H1 (cell line): ENCODE measurements around the gene SOHLH1. TPM values are rescaled to one million over a fixed set of nuclear protein-coding genes. Genes with fewer than 3 reads are reported as not detected.

Experiments used
- CTCF ChIA-PET: fragments of 300-600 bp; sonication (Branson Sonifier 250); formaldehyde crosslinking; loops from one replicate; lab custom pipeline; 2021; ENCODE audit not compliant: partially characterized antibody; lab: Charles Lee
- POLR2A ChIA-PET: fragments of 300-600 bp; sonication (Branson Sonifier 250); formaldehyde crosslinking; loops from one replicate; lab custom pipeline; 2021; ENCODE audit warnings: inconsistent platforms; ENCODE audit not compliant: partially characterized antibody; lab: Charles Lee
- DNase-seq, 2 experiments: peaks; one replicate each; pipeline versions ENCODE4 v3.0.0 to v3.0.0-alpha.2; 2010 to 2022; ENCODE audit warnings: low spot score in 2 of 2, low read depth in 1 of 2, mixed read lengths in 1 of 2
- FAIRE-seq: peaks from 2 replicates; lab custom pipeline; 2011; peaks lifted over from hg19 to GRCh38; lab: Jason Lieb, UNC
- H2AFZ ChIP-seq: 2 replicates; pipeline ENCODE4 v1.8.1; 2012; ENCODE audit warnings: low read length, inconsistent platforms
- H2AK5ac ChIP-seq: 2 replicates; pipeline ENCODE4 v1.6.1; 2013; ENCODE audit warnings: low read depth, low read length
- H2BK120ac ChIP-seq: replicated peaks from 2 replicates; pipeline ENCODE3; 2013; ENCODE audit warnings: low read depth, low read length, inconsistent platforms
- H2BK12ac ChIP-seq: 2 replicates; pipeline ENCODE4 v1.6.1; 2013; ENCODE audit warnings: low read depth, low read length
- H2BK15ac ChIP-seq: 2 replicates; pipeline ENCODE4 v1.6.1; 2013; ENCODE audit warnings: low read length
- H2BK20ac ChIP-seq: 2 replicates; pipeline ENCODE4 v1.6.1; 2013; ENCODE audit warnings: low read length
- H2BK5ac ChIP-seq: 2 replicates; pipeline ENCODE4 v1.6.1; 2013; ENCODE audit warnings: low read depth, low read length
- H3K14ac ChIP-seq: 2 replicates; pipeline ENCODE4 v1.6.1; 2013; ENCODE audit warnings: inconsistent platforms; ENCODE audit not compliant: insufficient read length
- H3K18ac ChIP-seq: 2 replicates; pipeline ENCODE4 v1.6.1; 2013; ENCODE audit warnings: low read length; ENCODE audit errors: extremely low read depth
- H3K23ac ChIP-seq: 2 replicates; pipeline ENCODE4 v1.6.1; 2013; ENCODE audit warnings: inconsistent platforms; ENCODE audit not compliant: insufficient read length
- H3K23me2 ChIP-seq: 2 replicates; pipeline ENCODE4 v1.6.1; 2013; ENCODE audit warnings: low read depth, low read length
- H3K27ac ChIP-seq: 2 replicates; pipeline ENCODE4 v1.6.1; 2011; ENCODE audit warnings: low read depth, low read length, inconsistent platforms
- H3K27me3 ChIP-seq, 4 experiments: replicated peaks in 1 of 4; 1 replicate in 1 of 4; 2 replicates in 3 of 4; pipeline versions ENCODE4 v1.6.1 to v1.8.1; 2011 to 2013; ENCODE audit warnings: low read length in 3 of 4, mild to moderate bottlenecking in 3 of 4, inconsistent platforms in 2 of 4, mixed read lengths in 2 of 4, moderate library complexity in 1 of 4; ENCODE audit not compliant: control insufficient read depth in 3 of 4, insufficient read depth in 3 of 4; ENCODE audit errors: extremely low read depth in 1 of 4
- H3K36me3 ChIP-seq, 4 experiments: 2 replicates each; pipeline versions ENCODE4 v1.6.1 to v1.8.1; 2011 to 2013; ENCODE audit warnings: mild to moderate bottlenecking in 4 of 4, low read length in 3 of 4, moderate library complexity in 2 of 4, control low read depth in 1 of 4, inconsistent platforms in 1 of 4; ENCODE audit not compliant: insufficient read depth in 4 of 4, control insufficient read depth in 2 of 4
- H3K4ac ChIP-seq: replicated peaks from 2 replicates; pipeline ENCODE3; 2013; ENCODE audit warnings: low read length, low read depth, mixed read lengths, inconsistent platforms; ENCODE audit not compliant: insufficient read length
- H3K4me1 ChIP-seq, 4 experiments: replicated peaks in 1 of 4; 1 replicate in 1 of 4; 2 replicates in 3 of 4; pipeline versions ENCODE4 v1.6.1 to v1.8.1; 2011 to 2013; ENCODE audit warnings: low read length in 3 of 4, inconsistent platforms in 2 of 4, mixed read lengths in 1 of 4; ENCODE audit not compliant: insufficient read depth in 4 of 4, control insufficient read depth in 3 of 4
- H3K4me2 ChIP-seq, 2 experiments: 2 replicates each; pipeline versions ENCODE4 v1.6.1 to v1.8.1; 2011 to 2013; ENCODE audit warnings: low read depth in 2 of 2, low read length in 2 of 2, control low read depth in 1 of 2, inconsistent platforms in 1 of 2, mild to moderate bottlenecking in 1 of 2; ENCODE audit not compliant: insufficient read depth in 1 of 2
- H3K4me3 ChIP-seq, 4 experiments: fragments of 200-600, 300-600 bp in 1 of 4; sonication (generic), shearing (Covaris generic), sonication (Bioruptor Twin) in 1 of 4; 2 replicates each; pipeline versions ENCODE4 v1.5.1 to v1.8.1; 2011 to 2016; ENCODE audit warnings: low read length in 4 of 4, low read depth in 3 of 4, control low read depth in 2 of 4, inconsistent platforms in 2 of 4, mild to moderate bottlenecking in 2 of 4, mixed read lengths in 1 of 4, moderate library complexity in 1 of 4; ENCODE audit not compliant: insufficient read depth in 2 of 4; ENCODE audit errors: extremely low read depth in 1 of 4
- H3K56ac ChIP-seq: replicated peaks from 2 replicates; pipeline ENCODE3; 2013; ENCODE audit warnings: low read depth, mild to moderate bottlenecking, mixed read lengths, low read length, inconsistent platforms; ENCODE audit not compliant: insufficient read length
- H3K79me1 ChIP-seq: 2 replicates; pipeline ENCODE4 v1.6.1; 2013; ENCODE audit warnings: low read depth, low read length, control low read depth
- H3K79me2 ChIP-seq, 2 experiments: 2 replicates each; pipeline versions ENCODE4 v1.6.1 to v1.8.1; 2012 to 2013; ENCODE audit warnings: low read length in 2 of 2, mild to moderate bottlenecking in 2 of 2, inconsistent platforms in 1 of 2; ENCODE audit not compliant: insufficient read depth in 2 of 2, control insufficient read depth in 1 of 2
- H3K9ac ChIP-seq, 4 experiments: replicated peaks in 1 of 4; 1 replicate in 1 of 4; 2 replicates in 3 of 4; pipeline versions ENCODE4 v1.6.1 to v1.8.1; 2011 to 2013; ENCODE audit warnings: low read depth in 3 of 4, low read length in 3 of 4, control low read depth in 2 of 4, mild to moderate bottlenecking in 2 of 4, moderate library complexity in 2 of 4, inconsistent platforms in 1 of 4; ENCODE audit errors: extremely low read depth in 1 of 4
- H3K9me3 ChIP-seq, 2 experiments: 2 replicates each; pipeline versions ENCODE4 v1.6.1 to v1.8.1; 2012 to 2013; ENCODE audit warnings: mild to moderate bottlenecking in 2 of 2, moderate library complexity in 2 of 2, control low read depth in 1 of 2, inconsistent platforms in 1 of 2, low read depth in 1 of 2, low read length in 1 of 2, mixed read lengths in 1 of 2; ENCODE audit not compliant: insufficient read depth in 2 of 2
- H4K20me1 ChIP-seq, 2 experiments: replicated peaks in 1 of 2; 2 replicates each; pipeline versions ENCODE3 to v1.8.1; 2011 to 2013; ENCODE audit warnings: inconsistent platforms in 2 of 2, low read length in 2 of 2, mild to moderate bottlenecking in 1 of 2; ENCODE audit not compliant: insufficient read depth in 2 of 2, control insufficient read depth in 1 of 2
- H4K5ac ChIP-seq: 2 replicates; pipeline ENCODE4 v1.6.1; 2013; ENCODE audit warnings: low read length, low read depth, mixed read lengths, inconsistent platforms; ENCODE audit not compliant: insufficient read length
- H4K8ac ChIP-seq: 2 replicates; pipeline ENCODE4 v1.8.0; 2013; ENCODE audit warnings: mild to moderate bottlenecking, moderate library complexity, low read length, inconsistent platforms; ENCODE audit not compliant: insufficient read depth; ENCODE audit errors: extremely low read depth
- H4K91ac ChIP-seq: replicated peaks from 2 replicates; pipeline ENCODE3; 2013; ENCODE audit warnings: low read length, mixed read lengths, inconsistent platforms; ENCODE audit not compliant: insufficient read length
- HDAC6 ChIP-seq: IDR thresholded peaks from one replicate; pipeline ENCODE4 v1.7.1; 2012; ENCODE audit warnings: low read depth, mild to moderate bottlenecking, inconsistent platforms, low read length, moderate library complexity
- WGBS, 2 experiments: shearing (Covaris generic) in 1 of 2; methylation state at CpG; one replicate each; pipeline versions ENCODE4 v1.1.6 to v1.1.7; 2013 to 2015; ENCODE audit warnings: low lambda C conversion rate in 2 of 2, mixed read lengths in 2 of 2, inconsistent platforms in 1 of 2, low coverage in 1 of 2, missing lambda C conversion rate in 1 of 2; ENCODE audit not compliant: insufficient replicate concordance in 2 of 2, insufficient coverage in 1 of 2, insufficient read length in 1 of 2; ENCODE audit errors: extremely low coverage in 1 of 2, missing lambda C conversion rate in 1 of 2; 5-methylcytosine and 5-hydroxymethylcytosine counted together
- polyA plus RNA-seq, 7 experiments: library from polyadenylated mRNA; depleted of rRNA in 3 of 7; stranded (reverse) in 5 of 7; unstranded in 2 of 7; fragments of >200 nt in 5 of 7; fragments of 200-250 nt in 2 of 7; gene quantifications; 1 replicate in 5 of 7; 2 replicates in 1 of 7; 4 replicates in 1 of 7; pipeline versions ENCODE4 v1.2.1 to v1.2.3, GENCODE V29; 2011 to 2013; ENCODE audit warnings: missing spikeins in 2 of 7, mixed read lengths in 2 of 7
- total RNA-seq: library from RNA; stranded (reverse); fragmentation: NEBNext Ultra II Directional; extraction: Animal tissue kit (Norgen Biotek cat#: 25700); gene quantifications from 2 replicates; pipeline ENCODE4 v1.2.1, GENCODE V29; 2021

The SOHLH1 gene
- total and polyA plus RNA-seq, 2 of the 8 experiments (the other 6 are each of a cell fraction or from before 2014, with no cell fraction given) = 0.11 TPM; not detected in 1

- Histone ChIP-seq H2BK12ac (no peak overlapping the region), H3K4ac (no peak overlapping the region), H4K8ac (peak overlapping the region; percentile 14; the same call in 1 of the 2 replicates), H2AFZ (no peak overlapping the region), H3K14ac (no peak overlapping the region), H2AK5ac (no peak overlapping the region), H3K27ac (no peak overlapping the region), H3K79me2 (no peaks in the 10 kb centered on the region), H2BK15ac (no peak overlapping the region), H4K5ac (no peak overlapping the region), H2BK20ac (no peak overlapping the region), H3K79me1 (no peaks in the 10 kb centered on the region), H3K23ac (no peak overlapping the region), H3K9ac (no peak overlapping the region), H2BK120ac (no peak overlapping the region), H3K9me3 (no peaks in the 10 kb centered on the region), H3K4me2 (no peak overlapping the region), H3K18ac (no peak overlapping the region), H3K23me2 (no peaks in the 10 kb centered on the region), H3K4me1 (peaks cover 0 to 8% (median 0%) of the 10 kb centered on the region in 4 experiments; a peak in 1 of 7 replicates), H4K20me1 (peaks cover 0 to 5% of the 10 kb centered on the region in 2 experiments), H3K4me3 (no peak overlapping the region), H2BK5ac (no peak overlapping the region)
- FAIRE-seq (no peak), DNase-seq (no peak)
- WGBS, 2 experiments = 73% methylated on average over 21 of the region's 23 CpGs; no CpG with 5 or more reads in 1 of the 2 experiments
- CTCF ChIA-PET = interaction anchor here (0.8 to 3.4 kb wide), 6 partner anchors 22 to 295 kb away, joined by 3 to 18 read pairs (median 3); no protein-coding TSS in a partner anchor
- no peak for TF ChIP-seq HDAC6
- TF ChIP-seq, all 59 proteins: peak for 0
- no peaks in the 10 kb centered on the region for H3K36me3 ChIP-seq
- no peak overlapping the region for H4K91ac ChIP-seq
- H3K56ac ChIP-seq = no peak overlapping the region
- POLR2A ChIA-PET = no interaction called here
- H3K27me3 ChIP-seq = peaks cover 0 to 9% (median 4%) of the 10 kb centered on the region in 4 experiments; a peak in 3 of 7 replicates
Observed at GRCh38 chr9:135707252-135708138, 8.2 kb upstream of the SOHLH1 start.
